BLaER1 (cell line): ENCODE data around the gene CLSTN1.
"Not testable (repeated sequence)": the region's sequence is repeated elsewhere in the genome, so short reads cannot be mapped to it uniquely, and the experiment has no call there.

Experiments
- H3K27ac ChIP-seq: shearing (Covaris generic); formaldehyde crosslinking; 2 replicates; pipeline ENCODE4 v1.8.1; 2022
- H3K27me3 ChIP-seq: shearing (Covaris generic); formaldehyde crosslinking; 2 replicates; pipeline ENCODE4 v1.8.1; 2022
- H3K36me3 ChIP-seq: shearing (Covaris generic); formaldehyde crosslinking; 2 replicates; pipeline ENCODE4 v1.8.1; 2022
- H3K4me1 ChIP-seq: shearing (Covaris generic); formaldehyde crosslinking; 2 replicates; pipeline ENCODE4 v1.8.1; 2022
- H3K4me2 ChIP-seq: shearing (Covaris generic); formaldehyde crosslinking; 2 replicates; pipeline ENCODE4 v1.8.1; 2022
- H3K4me3 ChIP-seq: shearing (Covaris generic); formaldehyde crosslinking; 2 replicates; pipeline ENCODE4 v1.8.1; 2022
- H3K9ac ChIP-seq: shearing (Covaris generic); formaldehyde crosslinking; 2 replicates; pipeline ENCODE4 v1.8.1; 2022
- H3K9me3 ChIP-seq: shearing (Covaris generic); formaldehyde crosslinking; 2 replicates; pipeline ENCODE4 v1.8.1; 2022
- H4K20me1 ChIP-seq: shearing (Covaris generic); formaldehyde crosslinking; 2 replicates; pipeline ENCODE4 v1.8.1; 2022
- Cebpa-rat ChIP-seq: shearing (Covaris generic); IDR thresholded peaks from 2 replicates; pipeline ENCODE4 v1.8.1; 2022

Gene CLSTN1

GRCh38 chr1:9805006-9805508 lies 18.7 kb downstream of the CLSTN1 start:
- Histone ChIP-seq H3K9me3 (no peaks in the 10 kb centered on the region), H3K4me1 (peaks cover 36% of the 10 kb centered on the region), H3K4me2 (peak overlapping the region; percentile 23), H3K4me3 (no peak overlapping the region), H4K20me1 (peaks cover 98% of the 10 kb centered on the region), H3K27ac (no peak overlapping the region), H3K9ac (no peak overlapping the region), H3K36me3 (peaks cover 30% of the 10 kb centered on the region), H3K27me3 (no peaks in the 10 kb centered on the region)
- TF ChIP-seq Cebpa-rat: no peak

- not testable (repeated sequence) for H3K4me2 ChIP-seq, H3K27ac ChIP-seq, H3K27me3 ChIP-seq, H3K4me3 ChIP-seq, H3K9ac ChIP-seq, H3K9me3 ChIP-seq
- peaks cover 100% of the 10 kb centered on the region for H4K20me1 ChIP-seq
- H3K4me1 ChIP-seq: peaks cover 33% of the 10 kb centered on the region
- H3K36me3 ChIP-seq: peaks cover 22% of the 10 kb centered on the region
Observed at GRCh38 chr1:9803003-9803918, 20.5 kb downstream of the CLSTN1 start.

GRCh38 chr1:9801909-9802308 lies 21.9 kb downstream of the CLSTN1 start:
- Histone ChIP-seq H3K4me2 (no peak overlapping the region), H3K36me3 (peaks cover 14% of the 10 kb centered on the region; the same call in 1 of the 2 replicates), H3K9ac (no peak overlapping the region), H3K9me3 (no peaks in the 10 kb centered on the region), H3K4me1 (peaks cover 28% of the 10 kb centered on the region), H3K4me3 (no peak overlapping the region), H3K27ac (no peak overlapping the region), H4K20me1 (peaks cover 98% of the 10 kb centered on the region), H3K27me3 (no peaks in the 10 kb centered on the region)
- no peak for TF ChIP-seq Cebpa-rat

- Histone ChIP-seq H3K36me3 (peaks cover 15% of the 10 kb centered on the region), H3K9ac (no peak overlapping the region), H3K27me3 (no peaks in the 10 kb centered on the region), H3K4me3 (no peak overlapping the region), H4K20me1 (peaks cover 98% of the 10 kb centered on the region), H3K4me2 (0 out of 2 replicates have a peak overlapping the region, but pooled peaks have one; percentile 7), H3K4me1 (peaks cover 7% of the 10 kb centered on the region), H3K9me3 (no peaks in the 10 kb centered on the region), H3K27ac (no peak overlapping the region)
- TF ChIP-seq Cebpa-rat: no peak
Observed at GRCh38 chr1:9798236-9799130, 25.3 kb downstream of the CLSTN1 start.

- Histone ChIP-seq H3K27ac (no peak overlapping the region), H3K4me1 (peaks cover 7% of the 10 kb centered on the region), H3K4me2 (no peak overlapping the region), H3K4me3 (no peak overlapping the region), H3K27me3 (no peaks in the 10 kb centered on the region), H3K9ac (no peak overlapping the region), H4K20me1 (peaks cover 98% of the 10 kb centered on the region), H3K9me3 (no peaks in the 10 kb centered on the region), H3K36me3 (peaks cover 29% of the 10 kb centered on the region)
- no peak for TF ChIP-seq Cebpa-rat
Observed at GRCh38 chr1:9797049-9797448, 26.7 kb downstream of the CLSTN1 start.

GRCh38 chr1:9794081-9794480 lies 29.7 kb downstream of the CLSTN1 start:
- H4K20me1 ChIP-seq: peaks cover 80% of the 10 kb centered on the region
- no peak overlapping the region for H3K9ac ChIP-seq
- H3K4me3 ChIP-seq: no peak overlapping the region
- H3K27ac ChIP-seq: no peak overlapping the region
- H3K36me3 ChIP-seq: peaks cover 36% of the 10 kb centered on the region
- TF ChIP-seq Cebpa-rat: no peak
- H3K4me1 ChIP-seq: peaks cover 7% of the 10 kb centered on the region
- no peak overlapping the region for H3K4me2 ChIP-seq
- H3K27me3 ChIP-seq: no peaks in the 10 kb centered on the region
- H3K9me3 ChIP-seq: peaks cover 15% of the 10 kb centered on the region

GRCh38 chr1:9793291-9793690 lies 30.5 kb downstream of the CLSTN1 start:
- Histone ChIP-seq H3K4me3 (no peak overlapping the region), H3K9ac (no peak overlapping the region), H3K4me1 (peaks cover 7% of the 10 kb centered on the region), H3K4me2 (no peak overlapping the region), H3K27me3 (no peaks in the 10 kb centered on the region), H4K20me1 (peaks cover 72% of the 10 kb centered on the region), H3K36me3 (peaks cover 38% of the 10 kb centered on the region), H3K27ac (no peak overlapping the region), H3K9me3 (peaks cover 18% of the 10 kb centered on the region)
- no peak for TF ChIP-seq Cebpa-rat

GRCh38 chr1:9792156-9793042 lies 31.4 kb downstream of the CLSTN1 start:
- H4K20me1 ChIP-seq: peaks cover 66% of the 10 kb centered on the region
- no peak overlapping the region for H3K9ac ChIP-seq
- peaks cover 14% of the 10 kb centered on the region for H3K4me1 ChIP-seq
- TF ChIP-seq Cebpa-rat: no peak
- no peak overlapping the region for H3K4me2 ChIP-seq
- H3K27ac ChIP-seq: no peak overlapping the region
- no peak overlapping the region for H3K4me3 ChIP-seq
- peaks cover 38% of the 10 kb centered on the region for H3K36me3 ChIP-seq
- H3K9me3 ChIP-seq: peaks cover 18% of the 10 kb centered on the region
- no peaks in the 10 kb centered on the region for H3K27me3 ChIP-seq

GRCh38 chr1:9789700-9790099 lies 34.1 kb downstream of the CLSTN1 start:
- H3K9ac ChIP-seq, H3K27me3 ChIP-seq, H3K27ac ChIP-seq, H3K4me3 ChIP-seq, H3K4me2 ChIP-seq: not testable (repeated sequence)
- Histone ChIP-seq H4K20me1 (peaks cover 64% of the 10 kb centered on the region), H3K9me3 (peaks cover 18% of the 10 kb centered on the region), H3K4me1 (peaks cover 41% of the 10 kb centered on the region), H3K36me3 (peaks cover 31% of the 10 kb centered on the region)
